Endometrial microvascular endothelial cells (primary cell): ENCODE data around the gene KCTD2. TPM values are rescaled to one million over a fixed set of nuclear protein-coding genes. Genes with fewer than 3 reads are reported as not detected.
"Not testable (repeated sequence)": the region's sequence is repeated elsewhere in the genome, so short reads cannot be mapped to it uniquely, and the experiment has no call there.

Experiments used
- in situ Hi-C: cut with HindIII; loops from 2 replicates; pipeline ENCODE4 v1.10.0; 2017; ENCODE audit warnings: low sequenced_read_pairs, low pct_unique_long_range_greater_than_20kb; ENCODE audit errors: inconsistent ontology term
- total RNA-seq: library from RNA; depleted of rRNA; stranded (reverse); fragments of >200 nt; gene quantifications from one replicate; pipeline ENCODE4 v1.2.3, GENCODE V29; 2015; ENCODE audit errors: inconsistent ontology term

KCTD2 gene, protein sequence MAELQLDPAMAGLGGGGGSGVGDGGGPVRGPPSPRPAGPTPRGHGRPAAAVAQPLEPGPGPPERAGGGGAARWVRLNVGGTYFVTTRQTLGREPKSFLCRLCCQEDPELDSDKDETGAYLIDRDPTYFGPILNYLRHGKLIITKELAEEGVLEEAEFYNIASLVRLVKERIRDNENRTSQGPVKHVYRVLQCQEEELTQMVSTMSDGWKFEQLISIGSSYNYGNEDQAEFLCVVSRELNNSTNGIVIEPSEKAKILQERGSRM
- total RNA-seq = 21.4 TPM

DNA sequence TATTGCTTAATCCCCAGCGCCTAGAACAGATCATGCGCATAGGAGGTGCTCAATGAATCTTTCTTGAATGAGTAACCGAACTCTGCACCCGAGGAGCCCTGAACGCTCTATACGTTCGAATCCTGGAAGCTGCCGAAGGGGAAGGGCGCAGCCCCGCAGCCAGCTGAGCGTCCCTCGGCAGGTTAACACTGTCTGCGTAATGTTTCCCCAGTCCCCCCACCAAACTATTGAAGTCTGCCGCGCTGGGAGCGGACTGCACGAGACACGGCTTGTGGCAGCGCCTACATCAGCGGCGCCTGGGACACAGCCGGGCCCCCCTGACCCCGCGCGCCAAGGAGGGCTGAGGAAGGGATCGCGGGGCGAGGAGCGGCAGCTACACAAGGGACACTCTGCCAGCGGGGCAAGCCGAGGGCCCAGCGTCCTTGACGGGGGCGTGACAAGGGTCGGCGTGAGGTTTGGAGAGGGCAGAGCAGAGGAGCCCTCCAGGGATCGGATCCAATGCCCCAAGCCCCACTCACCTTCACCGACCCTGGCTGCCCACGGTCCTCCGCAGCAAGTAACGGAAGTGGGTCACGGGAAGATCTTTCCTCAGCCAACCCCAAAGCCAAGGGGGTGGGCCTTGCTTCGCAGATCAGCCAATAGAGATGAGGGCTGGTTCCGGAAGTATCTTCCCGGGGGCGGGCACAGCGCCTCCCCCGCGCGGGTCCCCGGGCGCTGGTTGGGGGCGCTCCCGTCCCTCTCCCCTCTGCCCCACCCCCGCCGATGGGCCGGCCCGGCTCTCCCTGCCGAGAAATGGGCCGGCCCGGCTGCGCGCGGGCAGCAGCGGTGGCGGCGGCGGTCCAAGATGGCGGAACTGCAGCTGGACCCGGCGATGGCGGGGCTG, at the start of gene KCTD2, which contains the start of gene ATP5PD:
Gene KCTD2 (plus strand): TSS at position 819 of the 883 bp plus-strand sequence. CDS start 26 bp downstream, at position 845.
Gene ATP5PD (minus strand): TSS at position 563 of the 883 bp plus-strand sequence. CDS start 4,319 bp downstream, outside the sequence.
- in situ Hi-C loops = no loop called here

DNA sequence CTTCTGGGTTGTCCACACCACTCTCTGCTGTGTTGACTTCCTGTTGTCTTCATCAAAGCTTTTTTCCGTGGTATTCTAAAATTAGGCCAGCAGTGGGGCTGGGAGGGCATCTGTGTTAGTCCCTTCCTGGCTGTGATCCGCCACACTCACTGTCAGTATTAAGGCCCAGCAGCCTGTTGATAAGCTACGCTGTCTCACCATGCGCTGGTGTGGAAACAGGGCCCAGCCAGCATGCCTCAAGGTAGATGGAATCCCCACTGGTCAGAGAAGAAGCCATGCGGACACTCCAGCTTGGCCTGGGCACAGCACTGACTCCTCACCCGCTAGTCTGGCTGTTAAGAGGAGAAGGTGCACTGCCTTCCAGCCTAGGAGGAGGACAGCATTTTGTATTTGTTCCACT, 48.2 kb upstream of the KCTD2 start:
- in situ Hi-C loops = no loop called here

DNA sequence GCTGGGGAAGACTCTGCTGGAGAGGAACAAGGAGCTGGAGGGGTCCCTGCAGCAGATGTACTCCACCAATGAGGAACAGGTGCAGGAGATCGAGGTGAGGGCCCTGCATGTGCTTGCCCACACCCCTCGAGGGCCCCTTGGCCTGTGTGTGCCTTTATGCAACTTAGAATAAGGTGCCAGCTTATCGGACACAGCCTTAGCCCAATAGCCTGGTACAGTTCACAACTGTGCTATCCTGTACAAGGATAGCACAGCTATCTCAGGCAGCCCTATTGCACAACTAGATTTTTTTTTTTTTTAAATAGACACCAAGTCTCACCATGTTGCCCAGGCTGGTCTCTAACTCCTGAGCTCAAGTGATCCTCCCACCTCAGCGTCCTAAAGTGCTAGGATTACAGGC, 47.5 kb upstream of the KCTD2 start:
- in situ Hi-C loops = no loop called here

DNA sequence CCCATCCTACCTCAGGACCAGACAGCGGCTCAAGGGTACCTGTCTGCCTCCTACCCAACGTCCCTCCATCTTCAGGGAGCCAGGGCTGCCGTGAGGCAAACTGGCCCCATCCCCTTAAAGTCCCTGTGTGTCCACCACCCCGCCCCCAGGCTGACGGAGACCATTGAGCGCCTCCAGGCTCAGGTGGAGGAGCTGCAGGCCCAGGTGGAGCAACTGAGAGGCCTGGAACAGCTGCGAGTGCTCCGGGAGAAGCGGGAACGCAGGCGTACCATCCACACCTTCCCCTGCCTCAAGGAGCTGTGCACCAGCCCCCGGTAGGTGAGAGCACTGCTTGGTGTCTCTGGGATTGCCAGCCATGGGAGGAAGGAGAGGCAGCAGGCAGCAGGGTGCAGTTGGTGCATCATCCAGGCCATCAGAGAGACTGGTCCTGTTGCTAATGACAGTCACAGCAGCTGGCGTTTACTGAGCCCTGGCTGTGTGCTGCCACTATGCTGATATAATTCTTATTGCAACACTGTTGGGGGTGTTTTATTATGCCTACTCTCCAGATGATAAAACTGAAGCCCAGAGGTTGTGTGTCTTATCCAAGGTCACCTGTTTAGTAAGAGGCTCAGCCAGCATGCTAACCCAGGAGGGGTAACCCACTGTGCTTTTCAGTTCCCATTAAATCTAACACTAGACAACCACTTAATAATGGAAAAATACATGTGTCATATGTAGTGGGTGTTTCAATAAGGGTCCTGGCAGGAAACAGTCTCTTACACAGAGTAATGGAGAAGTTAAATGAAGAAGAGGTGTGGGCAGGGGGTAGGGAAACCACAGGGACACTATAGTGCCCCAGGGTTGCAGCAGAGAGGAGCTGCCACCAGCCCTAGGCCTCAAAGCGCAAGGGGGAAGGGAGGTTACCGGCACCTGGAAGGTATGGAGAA, 44.8 kb upstream of the KCTD2 start:
- in situ Hi-C loops = no loop called here

DNA sequence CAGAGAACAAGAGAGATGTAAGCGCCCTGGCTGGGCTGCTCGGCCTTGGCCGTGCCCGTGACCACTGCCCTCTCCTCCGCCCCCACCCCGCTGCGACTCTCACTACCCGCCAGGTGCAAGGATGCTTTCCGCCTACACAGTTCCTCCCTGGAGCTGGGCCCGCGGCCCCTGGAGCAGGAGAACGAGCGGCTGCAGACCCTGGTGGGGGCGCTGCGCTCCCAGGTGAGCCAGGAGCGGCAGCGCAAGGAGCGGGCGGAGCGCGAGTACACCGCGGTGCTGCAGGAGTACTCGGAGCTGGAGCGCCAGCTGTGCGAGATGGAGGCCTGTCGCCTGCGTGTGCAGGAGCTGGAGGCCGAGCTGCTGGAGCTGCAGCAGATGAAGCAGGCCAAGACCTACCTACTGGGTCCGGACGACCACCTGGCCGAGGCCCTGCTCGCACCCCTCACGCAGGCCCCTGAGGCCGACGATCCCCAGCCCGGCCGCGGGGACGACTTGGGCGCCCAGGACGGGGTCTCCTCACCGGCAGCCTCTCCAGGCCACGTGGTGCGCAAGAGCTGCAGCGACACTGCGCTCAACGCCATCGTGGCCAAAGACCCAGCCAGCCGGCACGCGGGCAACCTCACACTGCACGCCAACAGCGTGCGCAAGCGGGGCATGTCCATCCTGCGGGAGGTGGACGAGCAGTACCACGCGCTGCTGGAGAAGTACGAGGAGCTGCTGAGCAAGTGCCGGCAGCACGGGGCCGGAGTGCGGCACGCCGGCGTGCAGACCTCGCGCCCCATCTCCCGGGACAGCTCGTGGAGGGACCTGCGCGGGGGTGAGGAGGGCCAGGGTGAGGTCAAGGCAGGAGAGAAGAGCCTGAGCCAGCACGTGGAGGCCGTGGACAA, 43.7 kb upstream of the KCTD2 start:
- in situ Hi-C loops = no loop called here

DNA sequence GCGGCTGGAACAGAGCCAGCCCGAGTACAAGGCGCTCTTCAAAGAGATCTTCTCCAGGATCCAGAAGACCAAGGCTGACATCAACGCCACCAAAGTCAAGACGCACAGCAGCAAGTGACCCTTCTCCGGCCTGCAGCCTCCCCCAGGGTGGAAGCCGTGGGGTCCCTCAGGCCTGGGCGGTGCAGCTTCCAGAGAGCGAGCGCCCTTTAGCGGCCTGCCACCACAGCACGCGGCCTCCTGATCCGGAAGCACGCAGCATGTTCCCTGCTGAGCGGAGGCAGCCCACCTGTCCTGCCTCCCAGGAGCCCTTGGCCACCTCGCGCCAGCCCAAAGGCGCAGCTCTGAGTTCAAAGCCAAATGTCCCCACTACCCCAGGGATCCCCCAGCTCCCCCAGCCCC, 43.1 kb upstream of the KCTD2 start:
- in situ Hi-C loops = no loop called here

DNA sequence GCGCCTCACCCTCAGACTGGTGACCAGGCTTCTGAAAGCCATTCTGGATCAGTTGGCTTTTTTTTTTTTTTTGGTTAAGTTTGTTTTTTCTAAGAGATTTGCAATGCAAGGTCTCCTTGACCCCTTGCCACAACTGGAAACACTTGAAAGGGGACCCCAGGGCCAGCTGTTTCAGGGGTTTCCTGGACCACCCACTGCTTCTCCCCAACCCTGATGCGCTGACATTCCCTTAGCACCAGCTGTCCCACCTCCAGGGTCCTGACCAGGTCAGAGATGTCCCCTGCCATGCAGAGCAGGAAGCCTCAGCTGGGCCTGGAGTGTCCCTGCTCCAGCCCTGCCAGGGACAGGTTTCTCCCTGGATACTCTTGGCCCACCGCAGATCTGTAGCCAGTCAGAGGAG, 42.7 kb upstream of the KCTD2 start:
- in situ Hi-C loops = no loop called here

DNA sequence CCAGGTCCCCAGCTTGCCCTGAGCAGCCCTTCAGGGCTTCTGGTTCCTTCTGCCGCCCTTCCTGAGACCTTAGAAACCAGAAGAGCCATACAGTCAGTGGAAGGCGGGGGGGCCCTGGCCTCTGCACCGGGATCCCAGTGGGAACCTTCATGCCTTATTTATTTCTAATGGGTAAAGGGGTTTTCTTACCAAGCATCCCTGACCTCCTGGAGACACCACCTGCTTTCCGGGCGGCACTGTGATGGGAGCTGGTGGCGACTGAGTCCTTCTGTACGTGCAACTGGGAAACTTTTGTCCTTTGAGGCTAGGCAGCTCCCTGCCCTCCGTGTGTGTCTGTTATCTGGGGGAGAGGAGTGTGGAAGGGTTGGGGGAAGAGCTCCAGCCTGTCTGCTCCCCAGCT, 41.7 kb upstream of the KCTD2 start:
- in situ Hi-C loops = no loop called here

DNA sequence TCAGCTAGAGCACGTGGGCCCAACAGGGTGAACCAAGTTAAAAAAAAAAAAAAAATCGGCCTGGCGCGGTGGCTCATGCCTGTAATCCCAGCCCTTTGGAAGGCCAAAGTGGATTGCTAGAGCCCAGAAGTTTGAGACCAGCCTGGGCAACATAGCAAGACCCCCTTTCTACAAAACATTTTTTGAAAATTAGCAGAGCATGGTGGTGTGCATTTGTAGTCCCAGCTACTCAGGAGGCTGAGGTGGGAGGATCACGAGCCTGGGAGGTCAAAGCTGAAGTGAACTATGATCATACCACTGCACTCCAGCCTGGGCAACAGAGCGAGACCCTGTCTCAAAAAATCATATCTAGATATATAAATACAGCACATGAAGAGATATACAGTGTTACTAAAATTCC, 40.9 kb upstream of the KCTD2 start:
- in situ Hi-C loops = not testable (repeated sequence)

DNA sequence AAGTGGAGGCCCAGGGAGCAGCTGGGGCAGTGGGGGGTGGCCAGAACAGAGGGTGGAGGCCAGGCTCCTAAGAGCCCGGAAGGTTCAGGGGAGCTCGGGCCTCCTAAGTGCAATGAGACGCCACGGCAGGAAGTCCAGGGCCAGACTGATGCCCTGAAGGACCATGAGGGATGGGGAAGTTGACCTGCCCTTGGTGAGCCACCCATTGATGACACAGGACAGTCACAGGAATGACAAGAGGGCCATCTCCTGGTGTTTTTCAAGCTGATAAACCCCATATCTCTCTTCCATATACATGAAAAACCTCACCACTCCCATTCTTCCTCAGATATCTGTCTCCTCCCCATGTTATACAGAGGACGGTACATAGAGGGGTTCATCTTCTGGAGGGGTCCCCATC, 40.4 kb upstream of the KCTD2 start:
- in situ Hi-C loops = no loop called here

DNA sequence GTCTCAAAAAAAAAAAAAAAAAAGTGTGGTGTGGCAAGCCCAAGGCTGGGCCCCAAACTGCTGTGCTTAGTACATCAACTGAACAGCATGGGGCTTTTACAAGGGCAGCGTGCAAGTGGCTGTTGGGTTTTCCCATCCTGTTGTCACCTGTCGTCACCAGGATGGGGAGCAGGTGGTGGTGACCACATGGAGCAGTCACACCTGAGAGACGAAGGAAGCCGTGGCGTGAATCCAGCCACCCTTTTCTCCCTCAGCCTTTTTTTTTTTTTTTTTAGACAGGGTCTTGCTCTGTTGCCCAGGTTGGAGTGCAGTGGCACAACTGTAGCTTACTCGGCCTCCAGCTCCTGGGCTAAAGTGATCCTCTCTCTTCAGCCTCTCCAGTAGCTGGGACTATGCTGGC, 38.7 kb upstream of the KCTD2 start:
- in situ Hi-C loops = no loop called here

DNA sequence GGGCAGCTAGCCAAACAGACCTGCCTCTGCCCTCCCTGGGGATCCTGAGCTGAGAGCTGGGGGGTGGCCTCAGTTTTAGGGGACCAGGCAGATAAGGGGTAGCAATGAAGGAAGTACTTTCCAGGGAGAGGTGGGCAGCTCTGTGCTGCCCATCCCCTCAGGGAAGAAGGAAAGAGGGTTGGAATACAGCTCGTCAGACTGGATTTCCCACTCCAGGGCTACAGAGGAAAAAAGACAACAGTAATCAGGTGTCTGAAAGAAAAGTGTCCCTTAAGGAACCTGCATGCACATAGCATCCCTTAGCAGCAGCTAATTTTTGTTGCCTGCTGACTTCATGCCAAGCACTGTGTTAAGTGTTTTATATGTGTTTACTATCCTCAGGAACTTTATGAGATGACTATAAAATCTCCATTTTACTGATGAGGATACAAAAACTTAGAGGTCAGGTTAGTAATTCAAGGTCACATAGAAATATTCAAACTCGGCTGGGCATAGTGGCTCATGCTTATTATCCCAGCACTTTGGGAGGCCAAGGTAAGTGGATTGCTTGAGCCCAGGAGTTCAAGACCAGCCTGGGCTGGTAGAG, 37.8 kb upstream of the KCTD2 start:
- in situ Hi-C loops = no loop called here

DNA sequence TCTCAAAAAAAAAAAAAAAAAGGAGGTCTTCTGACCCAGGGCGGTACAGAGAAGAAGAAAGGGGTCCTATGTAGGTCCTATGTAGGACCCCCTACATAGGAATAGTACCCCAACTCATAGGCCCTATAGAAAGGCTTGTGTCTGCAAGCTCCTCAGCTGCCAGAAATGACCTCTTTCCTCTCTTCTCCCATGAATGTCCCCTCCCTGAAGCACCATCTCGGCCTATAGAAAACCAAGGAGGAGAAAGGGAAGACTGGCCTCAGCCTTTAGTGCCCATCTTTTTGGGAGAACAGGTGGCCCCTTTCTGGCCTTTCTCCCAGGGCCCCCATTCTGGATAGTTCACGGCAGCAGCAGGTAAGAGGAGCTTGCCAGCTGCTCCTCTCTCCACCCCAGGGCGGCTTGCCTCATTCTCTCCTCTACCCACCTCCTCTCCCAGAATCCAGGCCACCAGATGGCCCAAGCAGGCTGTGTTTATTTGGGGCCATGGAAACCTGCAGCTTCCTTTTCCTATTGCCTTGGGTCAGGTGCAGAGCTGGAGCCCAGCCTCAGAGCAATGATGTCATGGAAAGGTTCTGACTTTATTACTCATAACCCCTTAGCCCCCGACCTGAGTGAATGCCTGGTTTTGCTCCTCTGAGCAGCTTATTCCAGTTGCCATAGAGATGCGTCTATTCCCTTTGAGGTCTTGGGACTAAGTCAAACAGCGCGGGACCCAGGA, 36.2 kb upstream of the KCTD2 start:
- in situ Hi-C loops = no loop called here

DNA sequence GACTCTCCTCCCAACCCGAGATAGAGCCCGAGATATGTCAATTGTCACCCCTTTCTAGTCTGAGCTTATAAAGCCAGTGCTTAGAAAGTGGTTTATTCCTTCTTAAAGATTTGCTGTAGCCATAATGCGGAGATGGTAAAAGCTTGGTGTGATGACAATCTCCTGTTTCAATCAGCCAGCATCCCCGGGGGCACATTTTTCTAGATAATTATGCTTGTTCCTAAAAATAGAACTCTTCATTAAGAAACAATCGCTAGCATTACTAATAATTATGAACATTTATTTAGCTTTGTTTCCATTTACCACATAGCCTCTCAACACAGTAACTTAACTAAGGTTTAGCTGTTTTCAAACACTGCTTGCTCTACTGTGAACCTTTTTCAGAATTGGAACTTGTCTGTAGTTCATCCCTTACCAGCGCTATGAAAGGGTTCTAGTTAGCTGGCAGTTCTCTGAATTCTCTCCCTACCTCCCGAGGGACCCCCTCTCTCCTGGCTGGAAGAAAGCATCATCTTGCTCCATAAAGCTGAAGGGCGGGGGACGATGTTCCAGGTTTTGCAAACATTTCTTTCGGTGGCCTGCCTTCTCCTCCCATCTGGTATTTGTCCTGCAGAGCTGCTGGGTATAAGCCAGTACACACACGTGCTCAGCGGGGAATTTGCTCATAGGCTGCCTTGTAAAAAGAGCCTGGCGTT, 35.5 kb upstream of the KCTD2 start:
- in situ Hi-C loops = no loop called here

DNA sequence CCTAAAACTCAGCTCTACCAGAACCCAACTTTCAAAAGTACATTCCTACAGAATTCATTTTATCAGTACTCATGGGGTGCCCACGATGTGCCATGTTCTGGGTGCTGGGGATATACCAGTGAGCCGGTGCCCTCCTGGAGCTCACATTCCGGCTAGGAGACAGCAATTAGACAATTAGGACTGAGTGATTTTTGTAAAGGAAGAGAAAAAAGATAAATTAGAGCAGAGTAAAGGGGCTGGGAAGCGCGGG, 35.0 kb upstream of the KCTD2 start:
- in situ Hi-C loops = no loop called here

DNA sequence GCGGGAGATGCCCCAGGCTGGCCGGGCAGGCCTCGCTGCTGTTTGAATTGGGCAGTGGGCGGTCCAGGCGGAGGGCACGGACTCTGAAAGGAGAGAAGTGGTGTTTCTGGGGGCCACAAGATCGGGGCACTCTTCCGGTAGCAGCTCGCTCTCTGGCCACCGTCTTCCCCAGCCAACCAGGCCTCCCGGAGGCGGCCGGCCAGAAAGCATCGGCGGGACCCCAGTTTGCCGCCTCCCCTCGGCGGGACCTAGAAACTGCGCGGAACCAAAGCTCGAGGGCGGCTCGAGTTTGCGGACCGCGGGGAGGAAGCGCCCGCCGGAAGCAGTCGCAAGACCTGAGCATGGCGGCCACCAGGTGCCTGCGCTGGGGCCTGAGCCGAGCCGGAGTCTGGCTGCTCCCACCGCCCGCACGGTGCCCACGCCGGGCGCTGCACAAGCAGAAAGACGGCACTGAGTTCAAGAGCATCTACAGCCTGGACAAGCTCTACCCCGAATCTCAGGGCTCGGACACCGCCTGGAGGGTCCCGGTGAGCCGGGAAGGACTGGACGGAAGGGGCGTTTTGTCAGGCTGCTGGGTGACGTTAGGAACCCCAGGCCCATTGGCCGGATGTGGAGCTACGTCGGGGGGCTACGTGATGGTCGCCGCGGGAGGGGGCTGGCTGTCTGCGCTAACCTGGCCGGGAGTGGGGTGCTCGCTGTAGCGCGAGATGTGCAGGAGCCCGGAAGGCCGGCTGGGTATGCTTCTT, 34.5 kb upstream of the KCTD2 start, which contains the start of gene MRPL58:
Gene MRPL58 (plus strand): TSS at position 325 of the 746 bp plus-strand sequence. CDS start 17 bp downstream, at position 342.
- in situ Hi-C loops = no loop called here
